GM18861 (cell line): ENCODE data around the gene NLGN1.

Source experiments
- ATAC-seq: cut with Tn5 transposase; IDR thresholded peaks from one replicate; pipeline ENCODE4 v1.9.1; 2021; ENCODE audit not compliant: unreplicated experiment

The NLGN1 gene

DNA sequence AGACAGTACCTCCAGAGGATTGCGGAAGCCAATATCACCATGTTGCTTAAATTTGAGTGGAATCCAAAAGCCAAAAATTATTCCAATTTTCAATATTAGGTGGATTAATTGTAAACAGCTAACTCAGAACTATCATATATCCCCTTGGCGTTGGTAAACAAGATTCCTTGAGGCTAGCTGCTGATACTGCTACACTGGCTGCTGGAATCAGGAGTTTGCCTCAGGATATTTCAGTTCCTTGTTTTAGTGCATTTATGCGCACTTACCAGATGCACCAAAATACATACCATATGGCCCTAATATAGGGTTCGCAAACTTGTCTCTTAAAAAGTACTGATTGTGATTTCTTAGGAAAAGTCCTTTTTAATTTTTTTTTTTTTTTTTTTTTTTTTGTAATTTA lies 856.4 kb downstream of the NLGN1 start:
- no peak for ATAC-seq

- ATAC-seq: no peak
These were observed 857.9 kb downstream of the NLGN1 start for GRCh38 chr3:174255454-174255853.

DNA sequence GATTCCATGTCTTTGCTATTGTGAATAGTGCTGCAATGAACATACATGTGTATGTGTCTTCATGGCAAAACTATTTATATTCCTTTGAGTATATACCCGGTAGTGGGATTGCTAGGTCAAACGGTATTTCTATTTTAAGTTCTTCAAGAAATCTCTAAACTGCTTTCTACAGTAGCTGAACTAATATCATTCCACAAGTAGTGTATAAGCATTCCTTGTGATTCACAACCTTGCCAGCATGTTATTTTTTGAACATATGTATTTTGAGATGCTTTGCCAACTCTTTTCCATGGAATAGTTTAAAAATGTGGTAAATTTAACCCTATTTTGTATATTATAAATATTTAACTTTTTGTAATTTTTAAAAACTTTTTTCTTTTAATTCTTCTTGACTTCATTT lies 868.9 kb downstream of the NLGN1 start:
- ATAC-seq: no peak

DNA sequence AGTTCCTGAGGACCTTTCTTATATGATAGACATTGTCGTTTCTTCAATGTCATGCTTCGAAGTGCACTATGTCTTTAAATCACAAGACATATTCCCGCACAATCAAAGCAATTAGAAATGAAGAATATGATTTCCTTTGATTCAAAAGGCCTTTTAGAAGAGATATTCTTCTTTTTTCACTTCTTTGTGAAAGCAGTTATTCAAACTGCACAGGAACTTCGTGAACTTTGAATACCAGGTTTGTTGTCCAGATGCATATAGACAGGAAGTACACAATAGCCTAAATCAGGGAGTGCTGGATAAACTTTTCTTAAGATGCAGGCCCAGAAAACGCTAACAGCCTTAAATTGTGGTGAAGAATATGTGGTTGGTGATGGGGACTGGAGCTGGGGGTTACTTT lies 870.5 kb downstream of the NLGN1 start:
- no peak for ATAC-seq

DNA sequence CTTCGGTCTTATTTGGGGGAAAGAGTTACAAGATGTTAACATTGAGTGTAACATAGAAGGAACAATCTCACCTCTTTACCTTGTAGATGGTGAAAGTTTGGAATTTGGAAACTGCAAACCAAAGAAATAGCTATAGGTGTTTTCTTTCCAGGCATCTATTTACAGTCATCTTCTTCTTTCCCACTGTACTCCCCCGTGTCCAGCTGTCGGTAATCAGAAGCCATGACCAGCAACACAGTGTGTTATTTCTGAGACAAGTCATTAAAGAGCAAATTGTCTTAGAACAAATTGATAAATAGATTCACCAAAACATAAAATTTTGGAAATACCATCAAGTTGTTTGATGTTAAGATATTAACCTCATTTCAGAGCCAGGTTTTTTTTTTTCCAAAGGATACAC lies 871.0 kb downstream of the NLGN1 start:
- no peak for ATAC-seq

GRCh38 chr3:174270841-174271240 lies 873.3 kb downstream of the NLGN1 start:
- ATAC-seq: no peak

DNA sequence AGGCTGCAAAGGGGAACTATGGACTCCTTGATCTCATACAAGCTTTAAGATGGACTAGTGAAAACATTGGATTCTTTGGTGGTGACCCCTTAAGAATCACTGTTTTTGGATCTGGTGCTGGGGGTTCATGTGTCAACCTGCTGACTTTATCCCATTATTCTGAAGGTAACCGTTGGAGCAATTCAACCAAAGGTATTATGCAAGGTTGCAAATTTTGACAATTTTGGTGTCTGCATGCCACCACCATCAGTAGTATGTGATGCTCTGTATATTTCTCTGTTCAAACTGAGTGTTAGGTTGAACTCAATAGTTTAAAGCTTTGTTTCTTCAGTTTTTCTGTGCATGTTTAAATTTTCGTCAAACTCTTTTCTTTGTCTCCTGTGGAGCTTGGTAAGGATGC lies 877.8 kb downstream of the NLGN1 start:
- no peak for ATAC-seq

GRCh38 chr3:174276826-174277225 lies 879.3 kb downstream of the NLGN1 start:
- ATAC-seq: no peak

DNA sequence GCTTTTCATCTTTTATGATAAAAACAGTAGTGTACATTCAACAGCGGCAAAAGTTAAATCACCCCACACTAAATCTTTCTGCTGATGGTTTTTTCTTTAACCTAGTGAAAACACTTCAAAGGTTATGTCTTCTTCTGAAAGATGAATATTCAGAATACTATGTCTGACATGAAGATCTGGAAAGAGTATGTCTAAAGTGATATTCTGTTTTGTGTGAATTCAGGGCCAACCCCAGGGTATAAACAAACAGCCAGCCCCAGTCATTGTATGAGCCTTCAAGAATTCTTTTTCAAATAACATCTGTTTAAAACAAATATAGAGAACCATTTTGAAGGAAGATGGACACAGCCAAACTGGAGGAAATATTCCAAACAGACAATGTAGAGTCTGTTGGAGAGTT lies 880.5 kb downstream of the NLGN1 start:
- ATAC-seq: no peak

DNA sequence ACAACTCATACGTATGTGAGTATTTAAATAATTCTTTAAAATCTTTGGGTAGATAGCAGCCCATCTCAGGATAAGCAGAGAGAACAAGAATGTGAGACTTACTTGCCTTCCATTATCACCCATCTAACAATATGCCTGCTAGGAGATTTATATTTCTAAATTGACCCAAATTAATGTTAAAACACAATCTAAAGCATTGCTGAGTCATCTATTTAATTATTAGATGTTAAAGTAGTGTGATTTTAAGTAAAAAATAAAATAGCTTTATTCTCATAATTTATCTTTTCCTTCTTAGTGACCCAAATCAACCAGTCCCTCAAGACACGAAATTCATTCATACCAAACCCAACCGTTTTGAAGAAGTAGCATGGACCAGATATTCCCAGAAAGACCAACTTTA lies 882.6 kb downstream of the NLGN1 start:
- ATAC-seq: no peak

GRCh38 chr3:174285242-174285864 lies 887.8 kb downstream of the NLGN1 start:
- ATAC-seq: no peak

DNA sequence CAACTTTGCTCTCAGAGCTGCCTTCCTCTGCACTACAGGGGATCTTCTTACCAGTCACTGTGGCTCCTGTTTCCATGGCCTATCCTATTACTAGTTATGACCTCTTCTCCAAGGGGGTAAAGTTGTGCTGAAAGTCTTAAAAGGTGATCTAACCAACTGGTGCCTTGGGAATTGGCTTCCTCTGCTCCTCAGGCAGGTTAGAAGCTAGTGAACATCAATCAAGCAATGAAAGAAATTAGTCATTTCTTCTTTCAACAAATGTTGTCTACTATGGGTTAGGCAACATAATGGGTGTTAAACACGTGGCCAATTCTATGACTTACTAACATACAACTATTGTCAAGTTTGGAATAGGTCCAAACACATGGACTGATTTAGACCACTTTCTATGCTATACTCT lies 890.2 kb downstream of the NLGN1 start:
- no peak for ATAC-seq

DNA sequence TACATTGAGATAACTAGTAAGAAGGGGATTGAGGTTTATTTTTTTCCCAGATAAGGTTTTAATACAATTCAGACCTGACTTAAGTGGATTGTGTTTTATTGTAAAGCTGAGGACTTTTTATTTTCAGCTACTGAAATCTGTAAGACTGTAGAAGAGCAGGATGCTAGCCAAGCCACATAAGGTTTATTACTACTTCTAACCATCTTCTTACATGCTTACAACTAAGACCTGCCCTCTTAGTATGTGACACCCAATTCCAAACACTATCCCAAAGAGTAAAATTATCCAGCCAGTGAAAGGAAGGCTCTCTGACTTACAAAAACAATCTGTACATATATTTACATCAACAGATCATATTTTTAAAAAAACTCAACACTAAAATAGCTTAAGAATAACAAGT lies 897.1 kb downstream of the NLGN1 start:
- ATAC-seq: no peak

- no peak for ATAC-seq
These were observed 898.0 kb downstream of the NLGN1 start for GRCh38 chr3:174295306-174296092.

GRCh38 chr3:174302746-174303315 lies 905.3 kb downstream of the NLGN1 start:
- ATAC-seq: no peak

DNA sequence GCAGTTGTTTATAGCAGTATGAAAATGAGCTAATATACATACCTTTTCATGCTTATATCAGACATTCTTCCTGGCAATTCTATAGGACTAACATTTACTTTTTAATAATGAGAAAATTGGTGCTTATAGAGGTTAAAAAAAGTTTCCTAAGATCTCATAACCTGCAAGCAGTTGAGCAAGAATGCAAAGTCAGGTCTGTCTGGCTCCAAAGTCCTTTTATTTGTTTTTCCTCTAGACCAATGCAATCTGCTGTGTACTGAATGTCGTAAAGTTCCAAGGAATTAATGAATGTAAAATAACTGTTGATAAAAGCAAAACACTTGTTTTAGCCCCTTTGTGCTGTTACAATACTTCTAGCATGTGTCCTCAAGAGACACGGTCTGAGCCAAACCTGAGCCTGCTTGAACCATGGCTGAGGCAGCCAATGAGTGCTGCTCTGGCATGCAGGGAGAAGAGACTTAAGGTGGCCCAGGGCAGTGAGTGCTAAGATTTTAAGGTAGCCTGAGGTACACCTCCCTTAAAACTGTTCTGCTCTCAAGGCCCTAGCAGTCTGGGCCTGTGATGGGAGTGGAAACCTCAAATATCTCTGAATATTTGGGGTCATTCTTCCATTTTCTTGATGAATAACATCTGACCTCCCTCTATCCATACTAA lies 906.5 kb downstream of the NLGN1 start:
- no peak for ATAC-seq

DNA sequence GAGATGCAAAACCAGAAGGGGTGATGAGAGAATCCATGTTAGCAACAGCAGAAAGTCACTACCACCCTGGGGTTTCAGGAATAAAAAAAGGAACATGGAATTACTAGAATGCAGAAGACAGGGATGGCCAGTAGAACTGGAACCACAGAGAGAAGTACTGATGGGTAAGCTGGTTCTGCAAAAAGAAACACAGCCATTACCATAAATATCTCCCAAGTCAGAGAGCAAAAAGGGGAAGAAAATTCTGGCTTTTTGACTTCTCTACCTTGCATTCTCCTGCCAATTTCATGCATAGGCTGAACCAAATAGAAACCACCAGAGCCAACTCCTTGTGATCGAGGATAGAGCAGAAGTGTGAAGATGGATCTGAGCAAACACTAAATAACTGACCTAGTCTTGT lies 911.2 kb downstream of the NLGN1 start:
- ATAC-seq: no peak

DNA sequence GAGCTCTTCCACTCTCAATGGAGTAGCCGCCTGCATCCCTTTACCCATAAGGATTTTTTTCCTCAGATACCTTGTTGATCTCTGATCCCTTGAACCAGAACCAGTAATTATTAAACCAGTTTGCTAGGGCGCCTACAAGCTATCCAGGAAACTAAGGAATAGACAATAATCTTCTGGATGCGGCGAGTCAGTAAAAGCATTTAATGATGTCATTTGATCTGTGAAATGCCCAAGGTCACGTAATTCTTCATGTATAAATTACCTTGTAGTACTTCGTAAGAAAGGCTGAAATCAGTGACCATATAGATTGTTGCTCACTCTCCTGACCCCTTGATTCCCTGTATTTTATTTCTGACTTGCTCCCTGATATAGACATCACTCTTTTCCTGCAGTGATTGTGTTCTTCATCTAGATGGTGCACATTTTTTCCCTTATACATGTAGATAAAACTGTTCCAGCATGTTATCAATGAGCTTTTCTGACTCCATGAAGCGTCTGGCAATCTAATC lies 913.0 kb downstream of the NLGN1 start:
- ATAC-seq: no peak

GRCh38 chr3:174315225-174315624 lies 917.7 kb downstream of the NLGN1 start:
- ATAC-seq: no peak

DNA sequence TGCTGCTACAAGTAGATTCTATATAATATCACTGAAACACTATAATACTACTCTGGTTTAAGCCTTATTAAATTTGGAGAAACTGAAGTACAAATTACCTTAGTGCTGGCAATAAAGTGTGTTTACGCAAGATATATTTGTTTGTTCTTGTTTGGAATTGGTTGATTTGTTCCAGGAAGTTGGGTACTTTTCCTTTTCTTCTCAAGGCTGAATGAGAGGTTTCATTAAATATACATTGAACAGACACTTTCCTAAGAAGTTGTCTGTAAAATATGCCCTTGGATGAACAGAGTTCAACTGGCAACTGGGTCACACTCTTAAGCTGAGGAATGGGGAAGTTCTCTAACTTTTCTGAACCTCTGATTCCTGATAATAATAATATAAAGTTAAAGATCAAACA lies 919.5 kb downstream of the NLGN1 start:
- no peak for ATAC-seq

GRCh38 chr3:174318181-174318580 lies 920.6 kb downstream of the NLGN1 start:
- ATAC-seq: no peak

DNA sequence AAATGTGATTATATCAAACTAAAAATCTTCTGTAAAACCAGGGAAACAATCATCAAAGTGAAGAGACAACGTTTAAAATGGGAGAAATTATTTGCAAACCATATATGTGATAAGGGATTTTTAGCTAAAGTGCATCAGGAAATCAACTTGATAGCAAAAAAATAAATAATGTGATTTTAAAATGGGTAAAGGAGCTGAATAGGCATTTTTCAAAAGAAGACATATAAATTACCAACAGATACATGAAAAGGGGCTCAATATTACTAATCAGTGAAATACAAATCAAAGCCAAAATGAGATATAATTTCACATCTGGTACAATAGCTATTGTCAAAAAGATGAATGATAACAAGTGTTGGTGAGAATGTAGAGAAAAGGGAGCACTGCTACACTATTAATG lies 924.0 kb downstream of the NLGN1 start:
- ATAC-seq: no peak
